ENCODE data around the gene ANKRD13C.
A peak's percentile ranks its signal among the peaks of the same experiment; 100 is the strongest.

ANKRD13C gene

GRCh38 chr1:70293186-70293843 lies 61.2 kb downstream of the ANKRD13C start:
- DNase-seq = no peak

GRCh38 chr1:70290218-70290617 lies 64.3 kb downstream of the ANKRD13C start:
- no peak for DNase-seq

- DNase-seq = no peak
These were observed 66.4 kb downstream of the ANKRD13C start for GRCh38 chr1:70288166-70288565.

- DNase-seq = no peak
These were observed 68.1 kb downstream of the ANKRD13C start for GRCh38 chr1:70286453-70286852.

- DNase-seq = no peak
These were observed 70.2 kb downstream of the ANKRD13C start for GRCh38 chr1:70284366-70284765.

- no peak for DNase-seq
These were observed 75.8 kb downstream of the ANKRD13C start for GRCh38 chr1:70278710-70279109.

- no peak for DNase-seq
These were observed 76.6 kb downstream of the ANKRD13C start for GRCh38 chr1:70277875-70278274.

- no peak for DNase-seq
These were observed 88.6 kb downstream of the ANKRD13C start for GRCh38 chr1:70265946-70266345.

GRCh38 chr1:70264839-70265238 lies 89.7 kb downstream of the ANKRD13C start:
- no peak for DNase-seq

- DNase-seq = no peak
These were observed 97.9 kb downstream of the ANKRD13C start for GRCh38 chr1:70256664-70257063.

- DNase-seq = no peak
These were observed 105.8 kb downstream of the ANKRD13C start for GRCh38 chr1:70248729-70249128.

GRCh38 chr1:70247768-70248167 lies 106.8 kb downstream of the ANKRD13C start:
- no peak for DNase-seq

GRCh38 chr1:70247122-70247521 lies 107.4 kb downstream of the ANKRD13C start:
- DNase-seq = no peak

GRCh38 chr1:70239940-70240339 lies 114.6 kb downstream of the ANKRD13C start:
- DNase-seq = no peak

GRCh38 chr1:70234733-70235132 lies 119.8 kb downstream of the ANKRD13C start:
- no peak for DNase-seq

GRCh38 chr1:70231475-70231874 lies 123.0 kb downstream of the ANKRD13C start:
- DNase-seq = no peak

GRCh38 chr1:70228670-70229069 lies 125.9 kb downstream of the ANKRD13C start:
- DNase-seq = no peak

- DNase-seq = no peak
These were observed 127.1 kb downstream of the ANKRD13C start for GRCh38 chr1:70227439-70227838.

GRCh38 chr1:70224954-70225353 lies 129.6 kb downstream of the ANKRD13C start:
- no peak for DNase-seq

GRCh38 chr1:70222716-70223235 lies 131.7 kb downstream of the ANKRD13C start:
- DNase-seq = no peak

- peak; percentile 73 to 96 (median 92) for DNase-seq
These were observed 133.0 kb downstream of the ANKRD13C start, which contains the start of gene SRSF11 for GRCh38 chr1:70221238-70222121. Gene SRSF11 (plus strand): TSS chr1:70221380. CDS start chr1:70221637, 257 bp downstream.

- no peak for DNase-seq
These were observed 133.8 kb downstream of the ANKRD13C start for GRCh38 chr1:70220517-70221237.

- DNase-seq = no peak
These were observed 134.5 kb downstream of the ANKRD13C start for GRCh38 chr1:70220015-70220414.

Data from C1 segment of cervical spinal cord (tissue), 14 donors.